Measurements from ENCODE around the gene ARHGAP40. TPM values are rescaled to one million over a fixed set of nuclear protein-coding genes. Genes with fewer than 3 reads are reported as not detected.

The ARHGAP40 gene
- total and polyA plus RNA-seq, 2 of the 4 experiments (the other 2 are of a cell fraction), result not detected

- no peak overlapping the region for H2AFZ ChIP-seq (replicated peaks; ENCODE audit: low read length, poor library complexity)
- no peak overlapping the region for H3K9ac ChIP-seq (ENCODE audit: low read depth, low read length)
- ATAC-seq (ENCODE audit: low read depth) (no peak), DNase-seq (no peak)
- no peak overlapping the region for H4K91ac ChIP-seq (ENCODE audit: insufficient read depth, low read depth, low read length)
- no peaks in the 10 kb centered on the region for H3K79me1 ChIP-seq (ENCODE audit: low read depth in 1 of 2, low read length in 2 of 2)
- no peak overlapping the region for H3K4me3 ChIP-seq (ENCODE audit: insufficient read depth, low read depth, low read length)
- no peak overlapping the region for H3K23ac ChIP-seq (ENCODE audit: low read depth, low read length)
- ChIA-PET POLR2A (ENCODE audit: unreplicated experiment) (interaction anchor here (0.6 kb wide), 1 partner anchor 8 kb away, joined by 3 read pairs; no protein-coding TSS in a partner anchor), CTCF (no interaction called here)
- H4K8ac ChIP-seq (ENCODE audit: low read depth in 2 of 2, low read length in 2 of 2), result no peak overlapping the region
- peaks cover 49% of the 10 kb centered on the region for H3K27me3 ChIP-seq (ENCODE audit: control insufficient read depth, insufficient read depth, low read length)
- no peaks in the 10 kb centered on the region for H3K36me3 ChIP-seq (ENCODE audit: control insufficient read depth, insufficient read depth, low read length)
- no peak overlapping the region for H2BK120ac ChIP-seq (ENCODE audit: low read depth, low read length)
- H2AK9ac ChIP-seq (replicated peaks; ENCODE audit: low read depth, low read length, poor library complexity), result no peak overlapping the region
- H3K9me3 ChIP-seq (ENCODE audit: control insufficient read depth, insufficient read depth, low read length), result no peaks in the 10 kb centered on the region
- in situ Hi-C loops (cut with MboI; ENCODE audit: low sequenced_read_pairs), result no loop called here
- dilution Hi-C loops (cut with HindIII; ENCODE audit: low sequenced_read_pairs, unreplicated experiment), result no loop called here
- 0% methylated on average over 1 of the region's 3 CpGs; no CpG with 5 or more reads in 1 of the 2 experiments for WGBS, 2 experiments (ENCODE audit: extremely low coverage in 2 of 2, insufficient read length in 1 of 2)
- no peak overlapping the region for H2BK5ac ChIP-seq (ENCODE audit: low read depth, low read length, poor library complexity, severe bottlenecking)
- H3K4ac ChIP-seq (ENCODE audit: low read depth, low read length), result no peak overlapping the region
- H2AK5ac ChIP-seq (ENCODE audit: low read depth, low read length), result no peak overlapping the region
- no TSS peak for BruUV-seq (replicated peaks)
- H3K14ac ChIP-seq (replicated peaks; ENCODE audit: low read depth, low read length), result no peak overlapping the region
- H3K18ac ChIP-seq (ENCODE audit: low read depth, low read length), result no peak overlapping the region
- no peak overlapping the region for H4K5ac ChIP-seq (ENCODE audit: low read depth, low read length)
- TF ChIP-seq BHLHE40 (IDR thresholded peaks at IDR 0.05; ENCODE audit: low read depth, low read length), result no peak
- no peak for TF ChIP-seq USF2 (IDR thresholded peaks at IDR 0.05; ENCODE audit: low read depth, low read length)
- TF ChIP-seq RFX5 (IDR thresholded peaks at IDR 0.05; ENCODE audit: low read depth, low read length), result no peak
- TF ChIP-seq NFE2L2 (IDR thresholded peaks at IDR 0.05; ENCODE audit: low read depth, low read length), result no peak
- no peak for TF ChIP-seq CTCF (conservative IDR thresholded peaks at IDR 0.05; ENCODE audit: low read depth, low read length)
- no peak for TF ChIP-seq MAZ (IDR thresholded peaks at IDR 0.05; ENCODE audit: borderline replicate concordance, low read depth, low read length)
- TF ChIP-seq FOS (IDR thresholded peaks at IDR 0.05; ENCODE audit: low read depth, low read length), result no peak
- no peak for TF ChIP-seq MAFK (IDR thresholded peaks at IDR 0.05; ENCODE audit: low read depth, low read length)
- no peak for TF ChIP-seq RCOR1 (IDR thresholded peaks at IDR 0.05; ENCODE audit: insufficient replicate concordance, low read length)
- no peak for TF ChIP-seq CEBPB (IDR thresholded peaks at IDR 0.05; ENCODE audit: low read depth, low read length)
- no peak for TF ChIP-seq SMC3 (IDR thresholded peaks at IDR 0.05; ENCODE audit: low read depth, low read length)
- TF ChIP-seq CHD1 (IDR thresholded peaks at IDR 0.05; ENCODE audit: low read depth, low read length), result no peak
- no peak for TF ChIP-seq MXI1 (IDR thresholded peaks at IDR 0.05; ENCODE audit: borderline replicate concordance, low read depth, low read length)
- TF ChIP-seq ELK1 (IDR thresholded peaks at IDR 0.05; ENCODE audit: borderline replicate concordance, low read depth, low read length), result no peak
- TF ChIP-seq RAD21 (IDR thresholded peaks at IDR 0.05; ENCODE audit: low read length), result no peak
- TF ChIP-seq POLR2A (IDR thresholded peaks at IDR 0.05; ENCODE audit: low read depth, low read length), result no peak
- H4K20me1 ChIP-seq (ENCODE audit: insufficient read depth, low read length), result no peaks in the 10 kb centered on the region
- no peak overlapping the region for H3K4me2 ChIP-seq (ENCODE audit: low read depth, low read length)
- intact Hi-C loops (cut with micrococcal nuclease), result no loop called here
- no peaks in the 10 kb centered on the region for H3K9me1 ChIP-seq (ENCODE audit: insufficient read depth, low read length)
- no peak overlapping the region for H2BK20ac ChIP-seq (ENCODE audit: low read depth, low read length)
- H3K56ac ChIP-seq (ENCODE audit: extremely low read depth, insufficient read depth, low read length), result no peak overlapping the region
- H3K27ac ChIP-seq (ENCODE audit: insufficient read depth, low read length), result no peak overlapping the region
- H3K4me1 ChIP-seq (ENCODE audit: control insufficient read depth, insufficient read depth, low read length), result no peaks in the 10 kb centered on the region
- H2BK15ac ChIP-seq (ENCODE audit: low read depth, low read length), result no peak overlapping the region
Observed at GRCh38 chr20:38603286-38603685, 1.7 kb downstream of the ARHGAP40 start.

All from IMR-90 (cell line).